ENCODE measurements around the gene SPATA22.
"Not testable (repeated sequence)": the region's sequence is repeated elsewhere in the genome, so short reads cannot be mapped to it uniquely, and the experiment has no call there.

SPATA22 gene

GRCh38 chr17:3475251-3475685, 3.6 kb upstream of the SPATA22 start:
- no peak for FAIRE-seq
- DNase-seq (ENCODE audit: extremely low spot score, insufficient read length, low read depth), result no peak

GRCh38 chr17:3474212-3474611, 2.6 kb upstream of the SPATA22 start:
- DNase-seq (ENCODE audit: extremely low spot score, insufficient read length, low read depth) (no peak), FAIRE-seq (no peak)

GRCh38 chr17:3472137-3472536, 518 bp upstream of the SPATA22 start:
- no peak for DNase-seq (ENCODE audit: extremely low spot score, insufficient read length, low read depth)
- no peak for FAIRE-seq

GRCh38 chr17:3469529-3469928, 2.1 kb downstream of the SPATA22 start:
- no peak for FAIRE-seq
- DNase-seq (ENCODE audit: extremely low spot score, insufficient read length, low read depth), result no peak

- FAIRE-seq; DNase-seq (ENCODE audit: extremely low spot score, insufficient read length, low read depth): not testable (repeated sequence)
Measured at GRCh38 chr17:3466355-3466754, 5.3 kb downstream of the SPATA22 start.

GRCh38 chr17:3448059-3448665, 23.5 kb downstream of the SPATA22 start:
- DNase-seq (ENCODE audit: extremely low spot score, insufficient read length, low read depth), result no peak
- FAIRE-seq, result no peak

- DNase-seq (ENCODE audit: extremely low spot score, insufficient read length, low read depth), result no peak
- FAIRE-seq, result no peak
Measured at GRCh38 chr17:3447625-3448024, 24.0 kb downstream of the SPATA22 start.

- no peak for FAIRE-seq
- DNase-seq (ENCODE audit: extremely low spot score, insufficient read length, low read depth), result no peak
Measured at GRCh38 chr17:3440451-3440850, 31.2 kb downstream of the SPATA22 start.

- FAIRE-seq (no peak), DNase-seq (ENCODE audit: extremely low spot score, insufficient read length, low read depth) (no peak)
Measured at GRCh38 chr17:3438368-3438767, 33.3 kb downstream of the SPATA22 start.

- DNase-seq (ENCODE audit: extremely low spot score, insufficient read length, low read depth), result no peak
- no peak for FAIRE-seq
Measured at GRCh38 chr17:3433741-3434140, 37.9 kb downstream of the SPATA22 start, which contains the start of gene OR1E2. OR1E2 (minus strand) TSS chr17:3433841; CDS start chr17:3433841, 0 bp downstream.

GRCh38 chr17:3433215-3433614, 38.4 kb downstream of the SPATA22 start:
- FAIRE-seq; DNase-seq (ENCODE audit: extremely low spot score, insufficient read length, low read depth): not testable (repeated sequence)

GRCh38 chr17:3418222-3418621, 53.4 kb downstream of the SPATA22 start:
- FAIRE-seq (no peak), DNase-seq (ENCODE audit: extremely low spot score, insufficient read length, low read depth) (no peak)

- DNase-seq (ENCODE audit: extremely low spot score, insufficient read length, low read depth), result no peak
- FAIRE-seq, result no peak
Measured at GRCh38 chr17:3415610-3416009, 56.0 kb downstream of the SPATA22 start.

GRCh38 chr17:3412216-3412615, 59.4 kb downstream of the SPATA22 start:
- FAIRE-seq; DNase-seq (ENCODE audit: extremely low spot score, insufficient read length, low read depth): not testable (repeated sequence)

GRCh38 chr17:3411070-3411469, 60.5 kb downstream of the SPATA22 start, which contains the start of gene OR3A3:
OR3A3 (plus strand) TSS chr17:3411370.
- DNase-seq (ENCODE audit: extremely low spot score, insufficient read length, low read depth) (no peak), FAIRE-seq (no peak)

GRCh38 chr17:3403856-3404255, 67.8 kb downstream of the SPATA22 start:
- FAIRE-seq; DNase-seq (ENCODE audit: extremely low spot score, insufficient read length, low read depth): not testable (repeated sequence)

- FAIRE-seq (no peak), DNase-seq (ENCODE audit: extremely low spot score, insufficient read length, low read depth) (no peak)
Measured at GRCh38 chr17:3401786-3402185, 69.8 kb downstream of the SPATA22 start.

GRCh38 chr17:3400055-3400454, 71.6 kb downstream of the SPATA22 start:
- FAIRE-seq (no peak), DNase-seq (ENCODE audit: extremely low spot score, insufficient read length, low read depth) (no peak)

- DNase-seq (ENCODE audit: extremely low spot score, insufficient read length, low read depth), result no peak
- FAIRE-seq, result no peak
Measured at GRCh38 chr17:3398310-3398709, 73.3 kb downstream of the SPATA22 start, which contains the start of gene OR1E1. OR1E1 (minus strand) TSS chr17:3398410; CDS start chr17:3398410, 0 bp downstream.

GRCh38 chr17:3397801-3398200, 73.8 kb downstream of the SPATA22 start:
- FAIRE-seq, result peak; percentile 35
- not testable (repeated sequence) for DNase-seq (ENCODE audit: extremely low spot score, insufficient read length, low read depth)
